Measurements from ENCODE around the gene POU2AF2.

- TF ChIP-seq CTCF (IDR thresholded peaks at IDR 0.05) (no peak), FOXJ3 (CRISPR knock-in tag; IDR thresholded peaks at IDR 0.05; ENCODE audit: borderline replicate concordance) (no peak), MYBL2 (CRISPR knock-in tag; IDR thresholded peaks at IDR 0.05) (no peak)
- TF ChIP-seq, protein P1, sequence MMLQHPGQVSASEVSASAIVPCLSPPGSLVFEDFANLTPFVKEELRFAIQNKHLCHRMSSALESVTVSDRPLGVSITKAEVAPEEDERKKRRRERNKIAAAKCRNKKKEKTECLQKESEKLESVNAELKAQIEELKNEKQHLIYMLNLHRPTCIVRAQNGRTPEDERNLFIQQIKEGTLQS (CRISPR knock-in tag; conservative IDR thresholded peaks at IDR 0.05), result no peak
Measured at GRCh38 chr11:111296196-111296595, 50.7 kb downstream of the POU2AF2 start.

All from WTC11 (cell line).